Upper lobe of right lung (tissue), 1 donor: Measurements from ENCODE around the gene SLC16A3. TPM values are rescaled to one million over a fixed set of nuclear protein-coding genes. Genes with fewer than 3 reads are reported as not detected.

Experiments
- ATAC-seq: fragments of 200-7000 bp; cut with Tn5 transposase; one replicate; pipeline ENCODE4 v1.9.1; 2020; ENCODE audit warnings: mild to moderate bottlenecking, moderate library complexity
- DNase-seq: peaks from one replicate; pipeline ENCODE4 v3.0.0-alpha.2; 2020
- H3K27ac ChIP-seq: fragments of 200-600 bp; one replicate; pipeline ENCODE4 v1.8.0; 2022
- H3K27me3 ChIP-seq: fragments of 200-600 bp; one replicate; pipeline ENCODE4 v1.8.0; 2022; ENCODE audit warnings: mild to moderate bottlenecking
- H3K36me3 ChIP-seq: fragments of 200-600 bp; one replicate; pipeline ENCODE4 v1.8.0; 2022
- H3K4me1 ChIP-seq: fragments of 200-600 bp; one replicate; pipeline ENCODE4 v1.8.0; 2022
- H3K4me3 ChIP-seq: fragments of 200-600 bp; one replicate; pipeline ENCODE4 v1.8.0; 2022; ENCODE audit warnings: mild to moderate bottlenecking
- H3K9me3 ChIP-seq: fragments of 200-600 bp; one replicate; pipeline ENCODE4 v1.8.0; 2022
- CTCF ChIP-seq: fragments of 200-600 bp; IDR thresholded peaks from one replicate; pipeline ENCODE4 v1.8.0; 2022; ENCODE audit warnings: antibody characterized with exemption
- intact Hi-C: fragments of 100-400 bp; cut with DNase I; formaldehyde crosslinking; loops from one replicate; pipeline ENCODE4 v1.11.0; 2022
- total RNA-seq: library from RNA; stranded (reverse); fragmentation: NEBNext Ultra II Directional; extraction: Animal tissue kit (Norgen Biotek cat#: 25700); gene quantifications from one replicate; pipeline ENCODE4 v1.2.1, GENCODE V29; 2021
- donor health status: DM: no; HTN: yes; CAD: no; lungs with severe emphysema.

SLC16A3 gene
- total RNA-seq, 1 donor from 2014 or later, result 77.5 TPM

DNA sequence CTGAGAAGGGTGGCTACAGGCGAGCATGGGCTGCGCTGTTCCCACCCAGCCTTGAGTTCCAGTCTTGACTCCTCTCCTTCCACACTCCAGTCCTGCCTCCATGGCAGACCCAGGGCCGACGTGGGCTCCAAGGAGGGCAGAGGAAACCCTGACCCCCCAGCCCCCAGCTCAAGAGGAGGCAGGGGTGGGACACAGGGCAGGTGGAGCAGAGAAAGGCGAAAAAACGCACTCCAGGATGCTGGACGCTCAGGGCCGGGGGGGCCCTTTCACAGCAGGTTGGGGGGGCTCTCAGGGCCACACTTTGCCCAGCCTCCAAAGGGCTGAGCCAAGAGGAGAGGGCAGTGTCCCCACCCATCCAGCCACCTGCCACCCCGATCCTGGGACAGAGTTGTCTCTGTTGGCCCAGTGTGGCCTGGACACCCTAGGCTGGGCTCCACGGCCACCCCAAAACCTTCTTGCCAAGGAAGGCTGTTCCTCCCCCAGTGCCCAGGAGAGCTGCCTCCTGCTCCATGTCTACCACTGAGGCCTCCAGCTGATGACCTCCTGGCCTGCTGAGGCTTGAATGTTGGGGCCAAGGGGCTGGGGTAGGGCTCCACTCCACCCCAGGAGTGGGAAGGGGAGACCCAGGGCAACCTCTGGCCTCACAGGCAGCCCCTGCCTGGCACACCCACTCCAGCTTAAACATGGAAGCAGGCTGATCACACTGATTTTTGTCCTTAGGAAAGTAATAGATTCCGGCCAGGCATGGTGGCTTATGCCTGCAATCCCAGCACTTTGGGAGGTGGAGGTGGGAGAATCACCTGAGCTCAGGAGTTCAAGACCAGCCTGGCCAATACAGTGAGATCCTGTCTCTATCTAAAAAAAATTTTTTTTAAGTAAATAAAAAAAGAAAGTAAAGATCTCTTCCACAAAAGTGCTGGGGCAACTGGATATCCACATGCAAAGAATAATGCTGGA is 8.8 kb upstream of the SLC16A3 start:
- Histone ChIP-seq H3K4me3 (no peak overlapping the region), H3K27me3 (no peaks in the 10 kb centered on the region), H3K36me3 (no peaks in the 10 kb centered on the region), H3K4me1 (peaks cover 30% of the 10 kb centered on the region), H3K27ac (no peak overlapping the region), H3K9me3 (no peaks in the 10 kb centered on the region)
- TF ChIP-seq CTCF, result no peak
- ATAC-seq, result no peak
- intact Hi-C loops, result no loop called here
- DNase-seq, result no peak

DNA sequence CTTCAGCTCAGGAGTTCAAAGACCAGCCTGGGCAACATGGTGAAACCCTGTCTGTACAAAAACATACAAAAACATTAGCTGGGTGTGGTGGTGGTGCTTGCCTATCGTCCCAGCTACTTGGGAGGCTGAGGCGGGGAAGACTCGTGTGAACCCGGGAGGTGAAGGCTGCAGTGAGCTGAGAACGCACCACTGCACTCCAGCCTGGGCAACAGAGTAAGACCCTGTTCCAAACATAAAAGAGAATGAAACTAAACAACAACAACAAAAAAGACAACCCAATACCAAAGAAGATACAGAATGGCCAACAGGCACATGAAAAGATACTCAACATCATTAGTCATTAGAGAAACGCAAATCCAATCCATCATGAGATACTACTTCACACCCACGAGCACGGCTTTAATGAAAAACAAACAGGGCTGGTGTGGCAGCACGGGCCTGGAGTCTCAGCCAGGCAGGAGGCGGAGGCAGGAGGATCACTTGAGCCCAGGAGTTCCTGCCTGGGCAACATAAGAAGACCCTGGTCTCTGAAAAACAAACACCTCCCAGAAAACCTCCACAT is 7.4 kb upstream of the SLC16A3 start:
- ATAC-seq (no peak), DNase-seq (no peak)
- H3K27ac ChIP-seq, result no peak overlapping the region
- no peak for TF ChIP-seq CTCF
- no peak overlapping the region for H3K4me3 ChIP-seq
- H3K27me3 ChIP-seq, result no peaks in the 10 kb centered on the region
- no peaks in the 10 kb centered on the region for H3K36me3 ChIP-seq
- intact Hi-C loops, result no loop called here
- H3K9me3 ChIP-seq, result no peaks in the 10 kb centered on the region
- peaks cover 16% of the 10 kb centered on the region for H3K4me1 ChIP-seq

DNA sequence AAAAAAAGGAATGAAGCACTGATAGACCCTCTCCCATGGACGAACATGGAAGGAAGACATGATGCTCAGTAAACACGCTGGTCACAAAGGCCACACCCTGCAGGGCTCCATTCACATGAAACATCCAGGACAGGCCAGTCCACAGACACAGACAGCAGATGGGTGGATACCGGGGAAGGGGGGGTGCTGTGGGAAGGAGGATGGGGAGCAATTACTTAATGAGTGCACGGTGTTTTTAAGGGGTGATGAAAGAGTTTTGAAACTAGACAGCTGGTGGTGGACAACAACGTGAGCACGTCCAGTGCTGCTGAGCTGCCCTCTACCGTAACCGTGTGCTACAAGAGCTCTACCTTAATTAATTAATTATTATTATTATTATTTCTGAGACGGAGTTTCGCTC is 6.0 kb upstream of the SLC16A3 start:
- Histone ChIP-seq H3K4me1 (peaks cover 4% of the 10 kb centered on the region), H3K27ac (no peak overlapping the region), H3K27me3 (no peaks in the 10 kb centered on the region), H3K36me3 (no peaks in the 10 kb centered on the region), H3K4me3 (no peak overlapping the region), H3K9me3 (no peaks in the 10 kb centered on the region)
- intact Hi-C loops, result no loop called here
- DNase-seq (no peak), ATAC-seq (peak; percentile 32)
- no peak for TF ChIP-seq CTCF

DNA sequence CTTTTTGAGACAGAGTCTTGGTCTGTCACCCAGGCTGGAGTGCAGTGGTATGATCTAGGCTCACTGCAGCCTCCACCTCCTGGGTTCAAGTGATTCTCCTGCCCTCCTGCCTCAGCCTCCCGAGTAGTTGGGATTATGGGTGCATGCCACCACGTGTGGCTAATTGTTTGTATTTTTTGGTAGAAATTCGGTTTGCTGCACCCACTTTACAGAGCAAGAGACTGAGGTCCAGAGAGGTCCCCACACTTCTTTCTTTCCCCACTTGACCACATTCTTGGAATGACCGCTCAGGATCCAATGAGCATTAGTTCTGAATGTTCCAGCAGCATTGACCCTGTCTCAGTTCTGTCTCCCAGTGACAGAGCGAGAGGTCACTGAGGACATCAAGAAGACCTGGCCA is 5.3 kb upstream of the SLC16A3 start:
- Histone ChIP-seq H3K4me3 (no peak overlapping the region), H3K36me3 (no peaks in the 10 kb centered on the region), H3K4me1 (peaks cover 6% of the 10 kb centered on the region), H3K27me3 (no peaks in the 10 kb centered on the region), H3K27ac (no peak overlapping the region), H3K9me3 (no peaks in the 10 kb centered on the region)
- DNase-seq (no peak), ATAC-seq (no peak)
- TF ChIP-seq CTCF, result no peak
- intact Hi-C loops, result no loop called here

GRCh38 chr17:82224666-82225065 is 4.2 kb upstream of the SLC16A3 start:
- intact Hi-C loops, result no loop called here

More at GRCh38 chr17:82224666-82225065, 4.2 kb upstream of the SLC16A3 start:
- no peak for TF ChIP-seq CTCF
- Histone ChIP-seq H3K4me3 (no peak overlapping the region), H3K36me3 (no peaks in the 10 kb centered on the region), H3K27ac (no peak overlapping the region), H3K27me3 (no peaks in the 10 kb centered on the region), H3K9me3 (no peaks in the 10 kb centered on the region), H3K4me1 (peaks cover 8% of the 10 kb centered on the region)
- DNase-seq, result no peak
- ATAC-seq, result no peak
